Coronary artery (tissue), 2 donors: ENCODE data around the gene WDR47.
"Not testable (repeated sequence)": the region's sequence is repeated elsewhere in the genome, so short reads cannot be mapped to it uniquely, and the experiment has no call there.

Source experiments
- DNase-seq: peaks from one replicate; pipeline ENCODE4 v3.0.0-alpha.2; 2017; ENCODE audit warnings: low spot score
- H3K27ac ChIP-seq, 2 donors: fragments of 200-600 bp; sonication (generic); one replicate each; pipeline ENCODE4 v1.5.1; 2016 to 2019
- H3K4me3 ChIP-seq: fragments of 200-600 bp; sonication (generic); 2 replicates; pipeline ENCODE4 v1.5.1; 2016; ENCODE audit warnings: mild to moderate bottlenecking, moderate library complexity
- CTCF ChIP-seq: fragments of 200-600 bp; sonication (generic); IDR thresholded peaks from one replicate; pipeline ENCODE4 v1.5.1; 2019; ENCODE audit warnings: antibody characterized with exemption

Gene WDR47

DNA sequence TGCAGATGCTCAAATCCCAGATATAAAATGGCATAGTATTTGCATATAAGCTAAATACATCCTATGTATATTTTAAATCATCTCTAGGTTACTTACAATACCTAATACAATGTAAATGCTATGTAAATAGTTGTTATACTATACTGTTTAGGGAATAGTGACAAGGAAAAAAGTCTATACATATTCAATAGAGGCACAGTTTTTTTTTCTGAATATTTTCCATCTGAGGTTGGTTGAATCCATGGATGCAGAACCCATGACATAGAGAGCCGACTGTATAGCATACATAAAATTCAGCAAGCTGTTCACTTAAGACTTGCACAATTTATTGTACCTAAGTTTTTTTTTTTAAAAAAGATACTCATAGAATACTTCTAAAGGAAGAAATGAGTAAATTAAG is 27.4 kb upstream of the WDR47 start:
- no peak for DNase-seq
- TF ChIP-seq CTCF: no peak
- Histone ChIP-seq H3K4me3 (no peak overlapping the region), H3K27ac (no peak overlapping the region)

- no peak overlapping the region for H3K27ac ChIP-seq
- no peak for TF ChIP-seq CTCF
- DNase-seq: no peak
- no peak overlapping the region for H3K4me3 ChIP-seq
These were observed 26.0 kb upstream of the WDR47 start for GRCh38 chr1:109067883-109068282.

GRCh38 chr1:109065137-109065536 is 23.2 kb upstream of the WDR47 start:
- DNase-seq: no peak
- no peak for TF ChIP-seq CTCF
- Histone ChIP-seq H3K4me3 (no peak overlapping the region), H3K27ac (no peak overlapping the region)

GRCh38 chr1:109061183-109061582 is 19.3 kb upstream of the WDR47 start:
- no peak for TF ChIP-seq CTCF
- DNase-seq: no peak
- Histone ChIP-seq H3K4me3 (no peak overlapping the region), H3K27ac (no peak overlapping the region)

DNA sequence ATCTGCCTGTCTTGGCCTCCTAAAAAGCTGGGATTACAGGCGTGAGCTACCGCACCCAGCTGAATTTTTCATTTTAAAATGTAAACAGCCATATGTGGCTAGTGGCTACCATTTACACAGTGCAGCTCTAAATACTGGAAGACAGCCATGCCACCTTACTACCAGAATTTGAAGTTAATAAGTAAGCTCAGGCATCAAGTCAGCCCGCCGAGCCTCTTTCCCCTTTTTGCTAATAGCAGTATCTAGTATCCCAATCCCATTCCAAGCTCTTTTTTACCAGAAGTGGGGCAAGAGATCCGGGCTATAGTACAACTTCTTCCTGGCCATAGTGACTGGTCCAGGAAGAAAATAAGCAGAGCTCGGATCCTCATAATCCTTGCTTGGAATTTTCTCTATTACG is 18.8 kb upstream of the WDR47 start:
- H3K27ac ChIP-seq: no peak overlapping the region
- TF ChIP-seq CTCF: no peak
- no peak for DNase-seq

GRCh38 chr1:109059026-109059425 is 17.1 kb upstream of the WDR47 start:
- no peak for TF ChIP-seq CTCF
- H3K27ac ChIP-seq: no peak overlapping the region
- no peak overlapping the region for H3K4me3 ChIP-seq
- DNase-seq: no peak

More for the DNA sequence above, 18.8 kb upstream of the WDR47 start:
- H3K4me3 ChIP-seq: no peak overlapping the region

- TF ChIP-seq CTCF: no peak
- Histone ChIP-seq H3K27ac (no peak overlapping the region), H3K4me3 (no peak overlapping the region)
- DNase-seq: no peak
These were observed 14.2 kb upstream of the WDR47 start for GRCh38 chr1:109056064-109056463.

DNA sequence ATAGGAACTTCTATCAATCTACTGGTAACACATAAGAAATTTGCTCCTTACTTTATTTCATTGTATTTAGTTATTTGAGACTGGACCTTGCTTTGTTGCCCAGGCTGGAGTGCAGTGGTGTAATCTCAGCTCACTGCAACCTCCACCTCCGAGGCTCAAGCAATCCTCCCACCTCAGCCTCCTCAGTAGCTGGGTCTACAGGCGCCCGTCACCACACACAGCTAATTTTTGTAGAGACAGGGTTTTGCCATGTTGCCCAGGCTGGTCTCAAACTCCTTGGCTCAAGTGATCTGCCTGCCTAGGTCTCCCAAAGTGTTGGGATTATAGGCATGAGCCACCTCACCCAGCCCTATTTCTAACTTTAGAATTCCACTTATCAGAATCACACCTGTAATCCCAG is 10.2 kb upstream of the WDR47 start:
- DNase-seq, H3K27ac ChIP-seq, H3K4me3 ChIP-seq: not testable (repeated sequence)
